LNCaP clone FGC (cell line): Measurements from ENCODE around the gene NBL1.
A peak's percentile ranks its signal among the peaks of the same experiment; 100 is the strongest.

Source experiments
- DNase-seq: peaks from one replicate; pipeline ENCODE4 v3.0.0-alpha.2; 2011; ENCODE audit warnings: low read depth
- H3K4me3 ChIP-seq: 2 replicates; pipeline ENCODE4 v1.5.1; 2011; ENCODE audit warnings: mild to moderate bottlenecking, low read depth, low read length, control low read depth
- CTCF ChIP-seq: IDR thresholded peaks from 2 replicates; pipeline ENCODE4 v1.5.1; 2012; ENCODE audit warnings: mild to moderate bottlenecking; ENCODE audit not compliant: control insufficient read depth, insufficient read depth; ENCODE audit errors: extremely low read depth

The NBL1 gene

GRCh38 chr1:19658186-19658585 is 14.1 kb downstream of the NBL1 start:
- no peak for TF ChIP-seq CTCF
- H3K4me3 ChIP-seq, result no peak overlapping the region
- no peak for DNase-seq

- H3K4me3 ChIP-seq, result no peak overlapping the region
- peak; percentile 44 for TF ChIP-seq CTCF
- DNase-seq, result no peak
Observed at GRCh38 chr1:19661721-19662228, 17.7 kb downstream of the NBL1 start.

GRCh38 chr1:19662313-19662712 is 18.2 kb downstream of the NBL1 start:
- no peak for DNase-seq
- no peak for TF ChIP-seq CTCF
- H3K4me3 ChIP-seq, result no peak overlapping the region

DNA sequence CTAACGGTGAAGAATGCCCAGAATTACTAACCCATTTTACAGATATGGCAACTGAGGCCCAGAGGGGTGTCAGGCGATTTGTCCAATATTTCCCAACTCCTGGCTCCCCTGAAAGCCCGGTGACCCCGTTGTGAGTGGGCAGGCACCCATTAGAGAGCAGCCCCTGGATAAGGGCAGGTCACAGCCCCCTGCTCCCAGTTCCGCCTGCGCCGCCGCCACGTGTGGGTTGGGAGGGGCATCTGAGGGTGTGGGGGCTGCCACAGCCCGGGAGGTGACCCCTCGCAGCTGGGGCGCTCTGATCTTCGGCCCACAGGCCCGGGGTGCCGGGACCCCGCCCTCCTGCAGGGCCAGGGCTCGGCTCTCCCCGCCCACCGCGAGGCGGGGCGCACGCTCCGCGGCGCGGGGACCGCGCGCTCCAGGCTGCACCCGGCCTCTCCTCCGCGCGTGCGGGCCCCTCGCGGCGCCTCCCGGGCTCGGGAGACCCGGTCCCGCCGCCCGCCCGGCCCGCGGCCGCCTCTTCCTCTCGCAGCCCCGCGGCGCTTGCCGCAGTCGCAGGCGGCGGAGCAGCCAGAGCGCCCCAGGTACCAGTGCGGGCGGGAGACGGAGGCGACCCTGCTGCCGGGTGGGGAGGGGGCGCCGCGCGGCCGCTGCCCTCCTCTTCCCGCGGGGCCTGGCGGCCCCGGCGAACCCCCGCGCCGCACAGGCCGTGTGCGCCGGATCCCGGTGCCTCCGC is 20.5 kb downstream of the NBL1 start, which contains the start of gene HTR6:
Gene HTR6, plus strand, starts transcription at position 423 of the 733 bp plus-strand sequence. CDS start 879 bp downstream, outside the sequence.
- no peak for TF ChIP-seq CTCF
- DNase-seq, result no peak
- peak within 1 kb of the TSS; percentile 31; the same call in 1 of the 2 replicates for H3K4me3 ChIP-seq

DNA sequence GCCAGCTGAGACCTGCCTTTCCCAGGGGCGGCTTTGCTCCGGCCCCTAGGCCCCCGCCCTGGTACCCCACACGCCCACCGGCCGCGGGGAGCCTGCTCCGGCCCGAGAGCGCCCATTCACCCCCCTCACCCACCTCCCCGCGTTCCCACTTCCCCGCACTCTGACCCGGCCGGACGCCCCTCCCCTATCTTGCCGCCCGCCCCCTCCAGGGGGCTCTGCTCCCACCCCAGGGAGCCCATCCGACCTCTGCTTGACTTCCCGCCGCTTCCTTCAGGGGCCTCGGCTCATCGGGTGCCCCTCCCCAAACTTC is 21.0 kb downstream of the NBL1 start:
- DNase-seq, result no peak
- H3K4me3 ChIP-seq, result no peak overlapping the region
- TF ChIP-seq CTCF, result no peak

- DNase-seq, result no peak
- no peak overlapping the region for H3K4me3 ChIP-seq
- TF ChIP-seq CTCF, result no peak
Observed at GRCh38 chr1:19665496-19666465, 21.7 kb downstream of the NBL1 start.
